Naive B cell (primary cell): ENCODE data around the gene FHIT. TPM values are rescaled to one million over a fixed set of nuclear protein-coding genes. Genes with fewer than 3 reads are reported as not detected.
A peak's percentile ranks its signal among the peaks of the same experiment; 100 is the strongest.

ENCODE experiments used
- ATAC-seq, 2 donors: fragments of 150-1000 bp; cut with Tn5 transposase; 2 replicates each; pipeline ENCODE4 v1.10.0; 2021; ENCODE audit warnings: low read depth in 2 of 2, mild to moderate bottlenecking in 2 of 2, moderate library complexity in 2 of 2
- DNase-seq: peaks from one replicate; pipeline ENCODE4 v3.0.0; 2022
- H3K27ac Mint-ChIP-seq, 6 donors: one replicate each; pipeline ENCODE4 v1.8.0; 2020 to 2022; ENCODE audit warnings: mild to moderate bottlenecking in 6 of 6, mixed read lengths in 6 of 6, moderate library complexity in 5 of 6, inconsistent platforms in 2 of 6
- H3K27me3 Mint-ChIP-seq, 3 donors: one replicate each; pipeline ENCODE4 v1.8.0; 2021 to 2022; ENCODE audit warnings: mixed read lengths in 3 of 3, mild to moderate bottlenecking in 1 of 3
- H3K36me3 Mint-ChIP-seq, 2 donors: one replicate each; pipeline ENCODE4 v1.8.0; 2020 to 2022; ENCODE audit warnings: mixed read lengths in 2 of 2, inconsistent platforms in 1 of 2, mild to moderate bottlenecking in 1 of 2
- H3K4me1 Mint-ChIP-seq, 3 donors: one replicate each; pipeline ENCODE4 v1.8.0; 2020 to 2022; ENCODE audit warnings: mixed read lengths in 3 of 3, inconsistent platforms in 1 of 3, mild to moderate bottlenecking in 1 of 3, moderate library complexity in 1 of 3
- H3K4me3 Mint-ChIP-seq, 8 donors: one replicate each; pipeline ENCODE4 v1.8.0; 2020 to 2022; ENCODE audit warnings: mild to moderate bottlenecking in 8 of 8, mixed read lengths in 8 of 8, moderate library complexity in 8 of 8, inconsistent platforms in 2 of 8
- H3K9me3 Mint-ChIP-seq, 7 donors: one replicate each; pipeline ENCODE4 v1.8.0; 2020 to 2022; ENCODE audit warnings: mixed read lengths in 7 of 7, mild to moderate bottlenecking in 5 of 7, inconsistent platforms in 2 of 7, moderate library complexity in 1 of 7
- polyA plus RNA-seq, 6 donors: library from polyadenylated mRNA; unstranded; fragments of 300-500 nt; fragmentation: Illumina TruSeq; gene quantifications; one replicate each; pipeline ENCODE4 v1.2.3, GENCODE V29; 2021; ENCODE audit warnings: low read depth in 6 of 6

Gene FHIT
- polyA plus RNA-seq, 6 donors from 2014 or later, result 3.2 to 12.6 (median 7.1) TPM

DNA sequence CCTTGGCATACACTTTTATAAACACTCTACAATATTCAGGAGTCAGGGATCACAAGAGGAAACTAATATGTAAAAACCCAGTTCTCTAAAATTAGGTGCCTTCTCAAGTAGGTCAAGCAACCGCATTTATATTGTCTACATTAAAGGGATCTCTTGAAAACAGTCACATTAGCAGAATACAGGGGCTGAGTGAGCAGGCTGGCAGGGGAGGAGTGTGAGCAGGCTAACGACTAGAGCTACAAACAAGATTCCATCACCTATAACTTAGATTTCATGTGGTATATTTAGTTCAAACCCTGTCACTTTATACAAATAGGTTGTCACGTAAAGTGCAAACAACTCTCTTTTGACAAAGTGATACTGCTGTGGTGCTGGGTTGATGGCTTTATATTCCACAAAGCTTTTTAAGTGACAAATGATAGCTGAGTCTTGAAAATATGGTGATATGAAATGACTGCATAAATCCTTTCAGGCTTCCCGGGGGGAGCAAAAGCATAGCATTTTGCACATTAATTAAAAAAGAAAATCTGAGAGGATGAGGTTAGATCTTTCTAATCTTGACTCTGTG is 937.9 kb downstream of the FHIT start:
- Mint-ChIP-seq H3K36me3 (no peaks in the 10 kb centered on the region), H3K9me3 (peaks cover 0 to 10% (median 0%) of the 10 kb centered on the region in 7 donors), H3K4me3 (no peak overlapping the region), H3K27me3 (no peaks in the 10 kb centered on the region), H3K27ac (no peak overlapping the region), H3K4me1 (no peaks in the 10 kb centered on the region)
- ATAC-seq (no peak), DNase-seq (no peak)

- Mint-ChIP-seq H3K27ac (no peak overlapping the region), H3K4me3 (no peak overlapping the region), H3K9me3 (no peaks in the 10 kb centered on the region)
Observed at GRCh38 chr3:60309539-60310268, 941.5 kb downstream of the FHIT start.

GRCh38 chr3:60308808-60309207 is 942.4 kb downstream of the FHIT start:
- H3K4me1 Mint-ChIP-seq, result no peaks in the 10 kb centered on the region
- H3K4me3 Mint-ChIP-seq, result no peak overlapping the region
- H3K36me3 Mint-ChIP-seq, result no peaks in the 10 kb centered on the region
- peak overlapping the region in 1 of 6 donors; percentile 78 for H3K27ac Mint-ChIP-seq
- no peaks in the 10 kb centered on the region for H3K27me3 Mint-ChIP-seq
- DNase-seq (no peak), ATAC-seq (no peak)
- H3K9me3 Mint-ChIP-seq, result no peaks in the 10 kb centered on the region

More at GRCh38 chr3:60309539-60310268, 941.5 kb downstream of the FHIT start:
- Mint-ChIP-seq H3K36me3 (no peaks in the 10 kb centered on the region), H3K27me3 (no peaks in the 10 kb centered on the region), H3K4me1 (no peaks in the 10 kb centered on the region)
- no peak for DNase-seq
- ATAC-seq, result no peak

DNA sequence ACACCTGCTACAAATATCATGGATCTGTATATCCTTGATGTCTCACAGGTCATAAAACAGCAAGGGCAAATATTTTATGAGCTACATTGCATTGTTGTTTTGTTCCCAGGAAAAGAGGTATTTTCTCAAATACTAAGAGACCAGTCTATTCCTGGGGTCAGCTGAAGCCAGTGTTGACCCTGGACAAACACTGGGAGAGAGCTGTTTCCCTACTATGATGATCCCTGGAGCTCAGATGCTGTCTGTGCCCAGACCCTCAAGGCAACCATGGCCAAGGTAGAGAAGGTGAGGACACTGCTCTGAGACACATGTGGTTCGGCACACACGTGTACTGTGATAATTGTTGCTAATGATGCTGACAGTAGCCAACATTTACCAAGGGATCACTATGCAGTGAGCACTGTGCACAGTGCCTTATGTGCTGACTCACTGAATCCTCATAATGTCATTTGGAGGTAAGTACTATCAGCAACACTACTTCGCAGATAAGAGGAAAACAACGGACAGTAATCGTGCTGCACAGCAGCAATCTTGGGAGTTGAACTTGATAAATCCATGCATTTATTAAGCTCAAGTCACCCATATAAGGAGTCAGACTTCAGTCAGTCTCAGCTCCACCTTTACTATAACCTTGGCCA is 943.6 kb downstream of the FHIT start:
- Mint-ChIP-seq H3K27ac (no peak overlapping the region), H3K4me1 (no peaks in the 10 kb centered on the region)

DNA sequence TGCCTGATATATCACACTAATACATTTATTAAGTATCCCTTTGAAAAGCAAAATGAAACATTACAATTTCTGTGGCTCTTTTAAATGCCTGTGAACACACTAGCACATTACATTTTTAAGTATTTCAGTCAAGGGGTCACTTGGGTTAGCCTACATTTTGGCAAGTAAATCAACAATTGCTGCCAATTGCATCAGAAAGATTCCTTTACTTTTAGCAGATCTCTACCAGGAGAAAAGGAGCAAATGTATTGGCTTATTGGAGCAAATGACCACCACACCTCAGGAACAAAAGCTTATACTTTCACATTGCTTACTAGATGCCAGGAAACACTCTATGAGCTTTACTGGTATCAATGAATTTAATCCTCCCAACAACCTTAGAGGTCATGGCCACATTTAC is 947.1 kb downstream of the FHIT start:
- Mint-ChIP-seq H3K27me3 (no peaks in the 10 kb centered on the region), H3K4me1 (no peaks in the 10 kb centered on the region), H3K4me3 (no peak overlapping the region), H3K9me3 (peaks cover 0 to 8% (median 0%) of the 10 kb centered on the region in 7 donors), H3K27ac (no peak overlapping the region), H3K36me3 (no peaks in the 10 kb centered on the region)
- DNase-seq (no peak), ATAC-seq (no peak)

More for the DNA sequence above, 943.6 kb downstream of the FHIT start:
- DNase-seq, result no peak
- no peak overlapping the region for H3K4me3 Mint-ChIP-seq
- H3K36me3 Mint-ChIP-seq, result no peaks in the 10 kb centered on the region
- H3K9me3 Mint-ChIP-seq, result no peaks in the 10 kb centered on the region
- no peak for ATAC-seq
- no peaks in the 10 kb centered on the region for H3K27me3 Mint-ChIP-seq

DNA sequence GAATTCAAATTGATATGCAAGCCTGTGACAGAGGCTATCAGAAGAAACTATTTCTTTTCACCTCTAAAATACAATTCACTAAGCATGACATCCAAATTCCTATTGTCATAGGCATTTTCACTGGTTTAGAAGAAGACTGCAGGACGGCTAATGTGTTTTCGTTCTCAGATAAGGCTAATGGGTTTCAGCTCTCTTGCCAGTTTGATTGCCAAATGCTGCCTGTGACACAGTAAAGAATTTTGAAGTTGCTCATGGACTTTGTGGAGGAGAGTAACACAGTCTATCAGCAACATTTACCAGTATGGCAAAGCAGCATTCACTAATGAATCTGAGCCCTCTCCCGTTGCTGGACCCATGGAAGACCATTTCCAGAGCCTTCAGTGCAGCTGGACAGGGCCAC is 948.1 kb downstream of the FHIT start:
- Mint-ChIP-seq H3K27me3 (no peaks in the 10 kb centered on the region), H3K4me3 (no peak overlapping the region), H3K27ac (no peak overlapping the region), H3K4me1 (no peaks in the 10 kb centered on the region), H3K9me3 (peaks cover 0 to 8% (median 0%) of the 10 kb centered on the region in 7 donors), H3K36me3 (no peaks in the 10 kb centered on the region)
- DNase-seq (no peak), ATAC-seq (no peak)

DNA sequence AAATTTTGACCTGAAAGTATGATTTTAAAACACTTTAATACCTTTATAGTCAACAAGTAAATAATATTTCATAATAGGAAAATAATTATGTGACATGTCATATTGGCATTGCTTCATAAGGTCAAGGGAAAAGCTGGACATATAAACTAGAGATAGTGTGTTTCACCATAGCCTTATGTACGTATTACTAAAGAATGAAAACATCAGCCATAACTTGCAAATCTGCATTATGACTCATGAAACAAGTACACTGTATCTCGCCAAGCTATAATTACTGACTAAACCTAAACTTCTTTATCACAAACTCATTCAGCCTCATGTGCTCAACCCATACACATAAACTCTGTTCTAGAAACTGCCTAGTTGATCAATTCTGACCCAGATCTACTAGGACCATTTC is 950.1 kb downstream of the FHIT start:
- H3K4me3 Mint-ChIP-seq, result no peak overlapping the region
- H3K27ac Mint-ChIP-seq, result no peak overlapping the region
- H3K27me3 Mint-ChIP-seq, result no peaks in the 10 kb centered on the region
- H3K9me3 Mint-ChIP-seq, result peaks cover 0 to 8% (median 0%) of the 10 kb centered on the region in 7 donors
- ATAC-seq (no peak), DNase-seq (no peak)
- H3K36me3 Mint-ChIP-seq, result no peaks in the 10 kb centered on the region
- H3K4me1 Mint-ChIP-seq, result no peaks in the 10 kb centered on the region

- Mint-ChIP-seq H3K27ac (no peak overlapping the region), H3K4me3 (no peak overlapping the region), H3K27me3 (no peaks in the 10 kb centered on the region), H3K9me3 (peaks cover 0 to 8% (median 0%) of the 10 kb centered on the region in 7 donors), H3K4me1 (peaks cover 0 to 4% (median 3%) of the 10 kb centered on the region in 3 donors), H3K36me3 (no peaks in the 10 kb centered on the region)
- DNase-seq, result no peak
- no peak for ATAC-seq
Observed at GRCh38 chr3:60298141-60298540, 953.1 kb downstream of the FHIT start.

GRCh38 chr3:60294181-60294580 is 957.1 kb downstream of the FHIT start:
- Mint-ChIP-seq H3K36me3 (no peaks in the 10 kb centered on the region), H3K27ac (peak overlapping the region in 1 of 6 donors; percentile 25), H3K27me3 (no peaks in the 10 kb centered on the region), H3K9me3 (peaks cover 0 to 4% (median 0%) of the 10 kb centered on the region in 7 donors), H3K4me1 (peaks cover 0 to 4% (median 3%) of the 10 kb centered on the region in 3 donors), H3K4me3 (no peak overlapping the region)
- ATAC-seq (no peak), DNase-seq (no peak)

- Mint-ChIP-seq H3K27me3 (no peaks in the 10 kb centered on the region), H3K9me3 (peaks cover 0 to 4% (median 1%) of the 10 kb centered on the region in 7 donors), H3K4me1 (peaks cover 0 to 4% (median 3%) of the 10 kb centered on the region in 3 donors), H3K36me3 (no peaks in the 10 kb centered on the region), H3K4me3 (no peak overlapping the region), H3K27ac (no peak overlapping the region)
- DNase-seq (no peak), ATAC-seq (no peak)
Observed at GRCh38 chr3:60291115-60291514, 960.1 kb downstream of the FHIT start.

GRCh38 chr3:60290122-60290492 is 961.1 kb downstream of the FHIT start:
- Mint-ChIP-seq H3K9me3 (peaks cover 0 to 6% (median 0%) of the 10 kb centered on the region in 7 donors), H3K27me3 (no peaks in the 10 kb centered on the region), H3K4me3 (no peak overlapping the region), H3K36me3 (no peaks in the 10 kb centered on the region), H3K27ac (peak overlapping the region in 1 of 6 donors; percentile 75), H3K4me1 (peaks cover 0 to 4% (median 3%) of the 10 kb centered on the region in 3 donors)
- ATAC-seq, result no peak
- DNase-seq, result no peak

DNA sequence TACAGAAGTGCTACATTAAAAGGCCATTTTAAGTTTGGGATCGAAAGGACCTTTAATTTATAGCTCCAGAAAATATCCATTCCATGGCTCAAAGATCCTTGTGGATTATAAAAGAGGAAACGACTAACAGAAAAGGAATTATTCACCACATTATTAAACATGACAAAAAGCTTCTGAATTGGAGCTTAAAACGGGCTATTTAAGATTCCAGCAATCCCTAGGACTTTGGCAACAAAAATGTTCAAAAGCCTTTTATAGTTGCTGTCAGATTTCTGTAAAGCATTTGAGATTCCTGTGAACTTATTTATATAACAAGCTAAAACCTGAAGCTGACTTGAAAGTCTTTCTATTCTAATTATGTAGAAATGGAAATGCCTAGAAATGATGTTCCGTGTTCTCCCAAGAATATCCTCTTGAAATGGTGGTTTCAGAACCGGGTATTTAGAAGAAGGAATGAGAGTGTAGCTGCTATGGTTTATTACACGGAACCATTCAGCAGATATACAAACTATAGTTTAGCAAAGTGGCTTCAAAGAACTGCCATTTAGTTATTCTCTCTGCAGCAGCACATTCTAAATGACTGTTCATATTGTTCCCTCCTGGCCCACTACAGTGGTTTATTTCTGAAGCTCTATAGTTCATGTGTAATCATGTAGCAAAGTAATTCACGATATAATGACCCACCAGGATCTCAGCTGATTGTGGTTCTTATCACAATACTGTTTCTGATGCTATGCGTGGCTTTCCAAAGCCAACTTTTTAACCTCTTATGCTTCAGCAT is 961.7 kb downstream of the FHIT start:
- no peaks in the 10 kb centered on the region for H3K27me3 Mint-ChIP-seq
- DNase-seq, result no peak
- peaks cover 0 to 2% (median 1%) of the 10 kb centered on the region in 3 donors for H3K4me1 Mint-ChIP-seq
- no peak for ATAC-seq
- H3K36me3 Mint-ChIP-seq, result no peaks in the 10 kb centered on the region
- H3K4me3 Mint-ChIP-seq, result no peak overlapping the region
- peaks cover 0 to 6% (median 0%) of the 10 kb centered on the region in 7 donors for H3K9me3 Mint-ChIP-seq
- peak overlapping the region in 1 of 6 donors; percentile 75 for H3K27ac Mint-ChIP-seq

DNA sequence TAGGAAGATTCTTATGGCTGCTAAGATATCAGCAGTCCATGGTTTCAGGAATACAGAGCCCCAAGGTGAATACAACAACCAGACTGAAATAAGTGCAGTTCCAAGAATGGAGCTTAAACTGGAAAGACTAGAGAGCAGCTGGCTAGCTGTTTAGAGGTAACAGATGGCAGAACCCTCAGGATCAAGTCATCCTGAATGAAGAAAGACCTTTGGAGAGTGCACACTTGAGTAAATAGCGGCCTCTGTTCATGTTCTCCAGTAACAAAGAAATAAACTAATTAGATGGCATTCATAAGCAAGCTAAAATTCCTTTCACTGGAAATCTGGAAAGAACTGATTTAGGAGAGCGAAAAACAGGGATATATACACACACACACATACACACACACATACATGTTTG is 968.4 kb downstream of the FHIT start:
- Mint-ChIP-seq H3K9me3 (peaks cover 0 to 4% (median 0%) of the 10 kb centered on the region in 7 donors), H3K4me3 (no peak overlapping the region), H3K27me3 (no peaks in the 10 kb centered on the region), H3K36me3 (no peaks in the 10 kb centered on the region), H3K27ac (no peak overlapping the region), H3K4me1 (no peaks in the 10 kb centered on the region)
- DNase-seq, result no peak
- no peak for ATAC-seq
